A549 treated with GW870086 at 1 μM for 4 hours (cell line): ENCODE measurements around the gene BAIAP2. TPM values are rescaled to one million over a fixed set of nuclear protein-coding genes. Genes with fewer than 3 reads are reported as not detected.

ENCODE experiments used
- total RNA-seq: library from RNA; stranded (reverse); fragments of 200-300 nt; extraction: Qiagen RNA extraction; gene quantifications from 5 replicates; pipeline ENCODE4 v1.2.3, GENCODE V29; 2022; ENCODE audit warnings: low read depth

Gene BAIAP2
- 99.6 to 123 TPM (median 114 TPM) in 5 replicates for total RNA-seq

GRCh38 chr17:81034779-81035520 lies at the start of gene BAIAP2:
BAIAP2 (plus strand) TSS chr17:81035151; CDS start chr17:81035255, 104 bp downstream.

GRCh38 chr17:80991645-80992076 lies 43.3 kb upstream of the BAIAP2 start, which contains the start of gene CHMP6:
CHMP6 (plus strand) TSS chr17:80991841; CDS start chr17:80991919, 78 bp downstream.

GRCh38 chr17:81165246-81166032 lies 130.5 kb downstream of the BAIAP2 start, which contains the start of gene PVALEF:
PVALEF (plus strand) TSS chr17:81165507; CDS start chr17:81181227, 15,720 bp downstream.

GRCh38 chr17:81166033-81166492 lies 131.1 kb downstream of the BAIAP2 start, which contains the start of gene AATK:
AATK (minus strand) TSS chr17:81166221; CDS start chr17:81165992, 229 bp downstream.

Other genes starting within 250 kb of the BAIAP2 start
- gene CHMP6, start 43.3 kb upstream of the BAIAP2 start, total RNA-seq = 30.1 to 35.9 TPM (median 35.1 TPM) in 5 replicates
- not detected in 5 replicates for gene PVALEF, start 130.4 kb downstream of the BAIAP2 start, total RNA-seq
- 0.25 to 0.78 TPM (median 0.52 TPM) in 5 replicates for gene AATK, start 131.1 kb downstream of the BAIAP2 start, total RNA-seq
- 6.2 to 8.4 TPM (median 8.3 TPM) in 5 replicates for gene CEP131, start 187.8 kb downstream of the BAIAP2 start, total RNA-seq
- 17.6 to 27.7 TPM (median 25.6 TPM) in 5 replicates for gene TEPSIN, start 203.9 kb downstream of the BAIAP2 start, total RNA-seq
- gene NDUFAF8, start 204.2 kb downstream of the BAIAP2 start, total RNA-seq = 130 to 222 TPM (median 202 TPM) in 5 replicates